G401 (cell line): Measurements from ENCODE around the gene RDH16. TPM values are rescaled to one million over a fixed set of nuclear protein-coding genes. Genes with fewer than 3 reads are reported as not detected.
"Not testable (repeated sequence)": the region's sequence is repeated elsewhere in the genome, so short reads cannot be mapped to it uniquely, and the experiment has no call there.

Experiments
- DNase-seq: peaks from one replicate; pipeline ENCODE4 v3.0.0-alpha.2; 2015; ENCODE audit warnings: low spot score
- in situ Hi-C: cut with HindIII; loops from 2 replicates; pipeline ENCODE4 v1.10.0; 2016; ENCODE audit warnings: low sequenced_read_pairs, mixed read lengths
- total RNA-seq: library from RNA; depleted of rRNA; stranded (reverse); fragments of >200 nt; shearing (Covaris generic); gene quantifications from 2 replicates; pipeline ENCODE4 v1.2.3, GENCODE V29; 2014

Gene RDH16
- total RNA-seq, 1 experiment from 2014 or later = not detected

DNA sequence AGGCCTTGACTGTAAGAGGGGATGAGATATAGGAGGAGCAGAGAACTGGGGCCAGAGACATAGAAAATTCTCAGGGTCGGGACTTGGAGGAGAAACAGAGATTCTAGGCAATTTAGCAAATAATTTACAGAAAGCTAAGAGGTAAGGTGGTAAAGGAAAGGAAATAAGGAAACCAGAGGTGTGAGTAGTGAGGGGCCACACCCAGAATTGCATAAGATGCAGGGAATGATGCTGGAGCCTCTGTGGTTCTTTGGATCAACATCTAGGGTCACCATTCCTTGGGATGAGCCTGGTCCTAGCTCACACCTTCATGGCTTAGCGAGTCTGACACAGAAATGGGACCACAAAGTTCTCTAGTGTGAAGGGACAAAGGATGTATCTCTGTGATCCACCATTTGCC is 22.3 kb downstream of the RDH16 start:
- in situ Hi-C loops = no loop called here

GRCh38 chr12:56933826-56934625 is 23.4 kb downstream of the RDH16 start, which contains the start of gene SDR9C7:
SDR9C7 (minus strand) TSS chr12:56934408; CDS start chr12:56934261, 147 bp downstream.
- DNase-seq = no peak
- in situ Hi-C loops = no loop called here

More for the DNA sequence above, 22.3 kb downstream of the RDH16 start:
- DNase-seq = no peak

GRCh38 chr12:56932867-56933266 is 24.5 kb downstream of the RDH16 start:
- DNase-seq = no peak
- in situ Hi-C loops = no loop called here

DNA sequence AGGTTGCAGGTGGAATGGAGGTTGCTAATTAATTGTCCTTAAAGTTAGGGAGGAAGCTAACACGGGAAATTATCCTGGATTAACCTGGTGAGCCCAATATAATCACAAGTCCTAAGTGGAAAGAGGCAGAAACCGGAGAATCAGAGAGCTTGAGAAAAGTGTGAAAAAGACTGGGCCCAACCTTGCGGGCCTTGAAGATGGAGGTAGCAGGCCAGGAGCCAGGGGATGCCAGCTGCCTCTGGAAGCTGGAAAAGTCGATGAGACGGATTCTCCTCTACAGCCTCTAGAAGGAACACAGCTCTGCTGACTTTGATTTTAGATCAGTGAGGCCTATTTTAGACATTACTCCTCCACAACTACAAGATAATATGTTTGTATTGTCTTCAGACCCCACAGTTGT is 25.3 kb downstream of the RDH16 start:
- in situ Hi-C loops = no loop called here
- DNase-seq = no peak

GRCh38 chr12:56931474-56931978 is 25.9 kb downstream of the RDH16 start:
- no peak for DNase-seq
- in situ Hi-C loops = no loop called here

DNA sequence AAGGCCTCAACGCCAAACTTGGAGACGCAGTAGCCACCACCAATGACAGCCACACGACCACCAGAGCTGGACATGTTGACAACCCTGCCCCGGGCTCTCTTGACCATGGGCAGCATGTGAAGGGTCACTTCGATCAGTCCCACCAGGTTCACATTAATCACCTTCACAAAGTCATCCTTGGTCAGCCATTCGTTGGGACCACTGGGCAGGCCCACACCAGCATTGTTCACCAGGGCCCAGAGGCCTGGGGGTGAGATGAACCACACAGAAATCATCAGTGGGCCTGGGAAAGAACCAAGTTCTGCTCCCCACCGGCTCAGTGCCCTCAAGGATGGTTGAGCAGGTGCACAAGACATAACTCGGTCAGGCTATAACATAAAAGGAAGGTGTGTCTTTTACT is 27.2 kb downstream of the RDH16 start:
- in situ Hi-C loops = no loop called here
- DNase-seq = no peak

- in situ Hi-C loops = no loop called here
- no peak for DNase-seq
Observed at GRCh38 chr12:56929780-56930179, 27.6 kb downstream of the RDH16 start.

GRCh38 chr12:56928262-56928661 is 29.1 kb downstream of the RDH16 start:
- in situ Hi-C loops = no loop called here
- DNase-seq = no peak

- in situ Hi-C loops = no loop called here
- DNase-seq = no peak
Observed at GRCh38 chr12:56927281-56927680, 30.1 kb downstream of the RDH16 start.

DNA sequence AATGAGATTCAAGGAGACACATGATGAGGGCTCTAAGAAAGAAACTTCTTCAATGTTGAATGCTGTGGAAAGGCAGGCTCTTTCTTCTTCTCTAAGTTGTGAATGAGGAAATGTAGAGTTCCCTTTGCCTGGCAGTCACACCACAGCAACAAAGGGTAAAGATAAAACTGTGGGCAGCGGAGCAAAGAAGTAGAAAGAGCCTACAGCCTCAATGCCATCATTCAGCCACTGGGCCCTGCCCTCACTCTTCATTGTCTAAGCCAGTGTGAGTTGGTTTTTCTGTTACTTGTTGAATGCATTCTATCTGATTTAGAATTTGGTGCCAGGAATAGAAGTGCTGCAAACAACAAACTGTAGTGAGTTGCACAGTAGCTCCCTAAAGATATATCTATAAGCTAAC is 35.4 kb downstream of the RDH16 start:
- in situ Hi-C loops = no loop called here
- DNase-seq = no peak

- DNase-seq = no peak
- in situ Hi-C loops = no loop called here
Observed at GRCh38 chr12:56921346-56921745, 36.1 kb downstream of the RDH16 start.

GRCh38 chr12:56918139-56918538 is 39.3 kb downstream of the RDH16 start:
- DNase-seq, in situ Hi-C loops: not testable (repeated sequence)

DNA sequence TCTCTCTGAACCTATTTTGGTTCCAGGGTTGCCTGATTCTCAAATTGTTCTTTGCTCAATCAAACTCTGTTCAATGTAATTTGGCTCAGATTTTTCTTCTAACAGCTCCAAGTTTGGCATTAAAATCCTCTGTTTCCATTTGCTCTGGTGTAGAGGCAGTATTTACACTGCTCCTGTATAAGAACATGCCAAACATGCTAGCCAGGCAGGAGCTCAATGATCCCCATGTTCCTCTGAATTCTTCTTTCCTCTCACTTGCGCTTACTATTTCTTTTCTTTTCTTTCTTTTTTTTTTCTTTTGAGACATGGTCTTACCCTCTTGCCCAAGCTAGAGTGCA is 40.4 kb downstream of the RDH16 start:
- in situ Hi-C loops = no loop called here
- DNase-seq = no peak

- in situ Hi-C loops = no loop called here
- no peak for DNase-seq
Observed at GRCh38 chr12:56916296-56916995, 41.0 kb downstream of the RDH16 start.

- DNase-seq = no peak
- in situ Hi-C loops = no loop called here
Observed at GRCh38 chr12:56914724-56915123, 42.7 kb downstream of the RDH16 start.

- DNase-seq = no peak
- in situ Hi-C loops = no loop called here
Observed at GRCh38 chr12:56914256-56914655, 43.2 kb downstream of the RDH16 start.

- in situ Hi-C loops, DNase-seq: not testable (repeated sequence)
Observed at GRCh38 chr12:56909403-56909802, 48.0 kb downstream of the RDH16 start.

DNA sequence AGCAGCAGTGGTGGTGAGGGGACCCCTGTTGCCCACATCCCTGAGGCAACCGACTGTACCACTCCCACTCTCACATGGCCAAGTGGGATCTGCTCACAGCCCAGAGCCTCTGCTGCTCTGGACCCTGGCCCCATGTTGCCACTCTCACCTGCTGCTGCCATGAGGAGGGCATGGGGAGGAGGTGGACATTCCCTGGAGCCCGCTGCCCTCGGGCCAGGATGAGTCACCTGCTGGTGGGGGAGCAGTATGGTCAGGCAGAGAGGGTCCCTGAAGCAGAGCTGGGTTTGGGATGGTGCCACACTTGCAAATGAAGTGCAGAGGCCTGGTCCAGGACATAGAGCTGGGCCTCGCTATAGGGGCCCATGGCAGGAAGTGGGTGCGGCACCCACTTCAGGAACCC is 49.3 kb downstream of the RDH16 start:
- in situ Hi-C loops = no loop called here
- DNase-seq = no peak

GRCh38 chr12:56905852-56906251 is 51.6 kb downstream of the RDH16 start:
- in situ Hi-C loops = no loop called here
- no peak for DNase-seq

DNA sequence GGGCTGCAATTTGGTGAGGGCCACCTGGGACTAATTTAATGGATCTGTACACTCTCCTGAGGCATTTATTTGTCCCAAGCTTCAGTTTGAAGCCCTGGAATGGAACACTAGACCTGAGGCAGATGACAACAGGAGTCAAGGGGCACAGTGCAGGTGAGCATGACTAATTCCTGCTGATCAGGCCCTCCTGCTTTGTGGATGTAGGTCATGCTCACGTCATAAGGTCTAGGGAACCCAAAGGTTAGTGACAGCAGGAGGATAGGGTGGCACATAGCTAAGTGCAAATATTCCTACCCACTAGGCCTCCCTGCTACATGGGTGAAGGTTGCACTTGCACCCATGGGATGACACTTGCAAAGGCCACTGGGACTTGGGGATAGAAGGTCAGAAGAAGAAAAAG is 54.0 kb downstream of the RDH16 start:
- no peak for DNase-seq
- in situ Hi-C loops = no loop called here
